Peyer's patch (tissue), 4 donors: ENCODE data around the gene PDPK1. TPM values are rescaled to one million over a fixed set of nuclear protein-coding genes. Genes with fewer than 3 reads are reported as not detected.

Source experiments
- DNase-seq, 3 donors: peaks; one replicate each; pipeline ENCODE4 v3.0.0-alpha.2; 2017 to 2019
- H3K27ac ChIP-seq, 4 donors: fragments of 200-600 bp; sonication (generic); one replicate each; pipeline ENCODE4 v1.5.1; 2016 to 2019
- H3K27me3 ChIP-seq, 2 donors: fragments of 200-600 bp; sonication (generic); one replicate each; pipeline ENCODE4 v1.5.1; 2019
- H3K36me3 ChIP-seq, 3 donors: fragments of 200-600 bp; sonication (generic); one replicate each; pipeline ENCODE4 v1.5.1; 2016 to 2019
- H3K4me1 ChIP-seq, 4 donors: fragments of 200-600 bp; sonication (generic); one replicate each; pipeline ENCODE4 v1.5.1; 2016 to 2019
- H3K4me3 ChIP-seq, 4 donors: fragments of 200-600 bp; sonication (generic); 1 replicate in 3 of 4; 2 replicates in 1 of 4; pipeline ENCODE4 v1.5.1; 2016 to 2019; ENCODE audit warnings: mild to moderate bottlenecking in 1 of 4
- H3K9me3 ChIP-seq, 4 donors: fragments of 200-600 bp; sonication (generic); one replicate each; pipeline ENCODE4 v1.5.1; 2016 to 2019; ENCODE audit warnings: mild to moderate bottlenecking in 1 of 4
- POLR2A ChIP-seq, 2 donors: fragments of 450-650 bp; IDR thresholded peaks; one replicate each; pipeline ENCODE4 v1.5.1; 2017; ENCODE audit warnings: antibody characterized with exemption in 2 of 2, mild to moderate bottlenecking in 2 of 2, moderate library complexity in 2 of 2
- total RNA-seq, 4 donors: library from RNA; depleted of rRNA; stranded (reverse); fragments of >200 nt; gene quantifications; one replicate each; pipeline ENCODE4 v1.1.0, GENCODE V29; 2016
- TF ChIP-seq, protein P1 (sequence below), 6 experiments: fragments of 450-650 bp in 4 of 6; fragments of 200-600 bp in 2 of 6; sonication (generic) in 1 of 6; IDR thresholded peaks; one replicate each; pipeline ENCODE4 v1.5.1; 2017 to 2019; ENCODE audit warnings: antibody characterized with exemption in 6 of 6, mild to moderate bottlenecking in 3 of 6, moderate library complexity in 1 of 6

PDPK1 gene
- total RNA-seq, 4 donors from 2014 or later: 38.8 to 128 (median 85.1) TPM

DNA sequence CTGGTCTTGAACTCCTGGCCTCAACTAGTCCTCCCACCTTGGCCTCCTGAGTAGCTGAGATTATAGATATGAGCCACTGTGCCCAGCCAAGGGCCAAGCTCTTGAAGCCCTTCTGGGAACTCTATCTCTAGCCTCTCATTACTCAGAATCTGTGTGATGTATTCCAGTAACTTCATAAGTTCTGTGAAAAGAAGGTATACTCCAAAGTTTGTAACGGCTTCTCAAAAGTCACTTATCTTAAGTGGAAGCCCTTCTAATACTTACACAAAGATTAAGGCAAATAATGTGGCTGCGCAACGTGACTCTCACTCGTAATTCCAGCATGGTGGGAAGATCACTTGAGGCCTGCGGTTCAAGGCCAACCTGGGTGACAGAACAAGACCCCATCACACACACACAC is 43.2 kb upstream of the PDPK1 start:
- Histone ChIP-seq H3K36me3 (peaks cover 0 to 11% (median 0%) of the 10 kb centered on the region in 3 donors), H3K27me3 (no peaks in the 10 kb centered on the region), H3K4me1 (no peaks in the 10 kb centered on the region), H3K9me3 (no peaks in the 10 kb centered on the region), H3K4me3 (no peak overlapping the region), H3K27ac (no peak overlapping the region)
- no peak for DNase-seq
- no peak for TF ChIP-seq POLR2A (IDR thresholded peaks at IDR 0.05)
- TF ChIP-seq, protein P1, sequence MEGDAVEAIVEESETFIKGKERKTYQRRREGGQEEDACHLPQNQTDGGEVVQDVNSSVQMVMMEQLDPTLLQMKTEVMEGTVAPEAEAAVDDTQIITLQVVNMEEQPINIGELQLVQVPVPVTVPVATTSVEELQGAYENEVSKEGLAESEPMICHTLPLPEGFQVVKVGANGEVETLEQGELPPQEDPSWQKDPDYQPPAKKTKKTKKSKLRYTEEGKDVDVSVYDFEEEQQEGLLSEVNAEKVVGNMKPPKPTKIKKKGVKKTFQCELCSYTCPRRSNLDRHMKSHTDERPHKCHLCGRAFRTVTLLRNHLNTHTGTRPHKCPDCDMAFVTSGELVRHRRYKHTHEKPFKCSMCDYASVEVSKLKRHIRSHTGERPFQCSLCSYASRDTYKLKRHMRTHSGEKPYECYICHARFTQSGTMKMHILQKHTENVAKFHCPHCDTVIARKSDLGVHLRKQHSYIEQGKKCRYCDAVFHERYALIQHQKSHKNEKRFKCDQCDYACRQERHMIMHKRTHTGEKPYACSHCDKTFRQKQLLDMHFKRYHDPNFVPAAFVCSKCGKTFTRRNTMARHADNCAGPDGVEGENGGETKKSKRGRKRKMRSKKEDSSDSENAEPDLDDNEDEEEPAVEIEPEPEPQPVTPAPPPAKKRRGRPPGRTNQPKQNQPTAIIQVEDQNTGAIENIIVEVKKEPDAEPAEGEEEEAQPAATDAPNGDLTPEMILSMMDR (IDR thresholded peaks at IDR 0.05): no peak

DNA sequence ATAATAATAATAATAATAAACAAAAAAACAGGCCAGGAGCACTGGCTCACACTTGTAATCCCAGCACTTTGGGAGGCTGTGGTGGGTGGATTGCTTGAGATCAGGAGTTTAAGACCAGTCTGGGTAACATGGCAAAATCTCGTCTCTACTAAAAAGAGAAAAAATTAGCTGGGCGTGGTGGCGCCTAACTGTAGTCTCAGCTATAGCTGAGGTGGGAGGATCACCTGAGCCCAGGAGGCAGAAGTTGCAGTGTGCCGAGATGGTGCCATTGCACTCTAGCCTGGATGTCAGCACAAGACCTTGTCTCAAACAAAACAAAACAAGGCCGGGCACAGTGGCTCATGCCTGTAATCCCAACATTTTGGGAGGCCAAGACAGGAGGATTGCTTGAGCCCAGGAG is 42.8 kb upstream of the PDPK1 start:
- TF ChIP-seq, protein P1 (IDR thresholded peaks at IDR 0.05): no peak
- no peaks in the 10 kb centered on the region for H3K27me3 ChIP-seq
- no peaks in the 10 kb centered on the region for H3K9me3 ChIP-seq
- H3K36me3 ChIP-seq: peaks cover 0 to 11% (median 0%) of the 10 kb centered on the region in 3 donors
- no peak for DNase-seq
- no peak overlapping the region for H3K27ac ChIP-seq
- H3K4me1 ChIP-seq: no peaks in the 10 kb centered on the region
- H3K4me3 ChIP-seq: no peak overlapping the region

DNA sequence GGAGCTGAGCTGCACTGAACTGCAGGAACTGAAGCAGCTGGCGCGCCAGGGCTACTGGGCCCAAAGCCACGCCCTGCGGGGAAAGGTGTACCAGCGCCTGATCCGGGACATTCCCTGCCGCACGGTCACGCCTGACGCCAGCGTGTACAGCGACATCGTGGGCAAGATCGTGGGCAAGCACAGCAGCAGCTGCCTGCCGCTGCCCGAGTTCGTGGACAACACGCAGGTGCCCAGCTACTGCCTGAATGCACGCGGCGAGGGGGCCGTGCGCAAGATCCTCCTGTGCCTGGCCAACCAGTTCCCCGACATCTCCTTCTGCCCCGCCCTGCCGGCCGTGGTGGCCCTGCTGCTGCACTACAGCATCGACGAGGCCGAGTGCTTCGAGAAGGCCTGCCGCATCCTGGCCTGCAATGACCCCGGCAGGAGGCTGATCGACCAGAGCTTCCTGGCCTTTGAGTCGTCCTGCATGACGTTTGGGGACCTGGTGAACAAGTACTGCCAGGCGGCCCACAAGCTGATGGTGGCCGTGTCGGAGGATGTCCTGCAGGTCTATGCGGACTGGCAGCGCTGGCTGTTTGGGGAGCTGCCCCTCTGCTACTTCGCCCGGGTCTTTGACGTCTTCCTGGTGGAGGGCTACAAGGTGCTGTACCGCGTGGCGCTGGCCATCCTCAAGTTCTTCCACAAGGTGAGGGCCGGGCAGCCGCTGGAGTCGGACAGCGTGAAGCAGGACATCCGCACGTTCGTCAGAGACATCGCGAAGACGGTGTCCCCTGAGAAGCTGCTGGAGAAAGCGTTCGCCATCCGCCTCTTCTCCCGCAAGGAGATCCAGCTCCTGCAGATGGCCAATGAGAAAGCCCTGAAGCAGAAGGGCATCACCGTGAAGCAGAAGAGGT is 41.4 kb upstream of the PDPK1 start:
- Histone ChIP-seq H3K9me3 (no peaks in the 10 kb centered on the region), H3K27me3 (no peaks in the 10 kb centered on the region), H3K4me3 (no peak overlapping the region), H3K36me3 (peaks cover 0 to 11% (median 0%) of the 10 kb centered on the region in 3 donors), H3K27ac (no peak overlapping the region), H3K4me1 (peaks cover 0 to 2% (median under 1%) of the 10 kb centered on the region in 4 donors)
- no peak for TF ChIP-seq POLR2A (IDR thresholded peaks at IDR 0.05)
- TF ChIP-seq, protein P1 (IDR thresholded peaks at IDR 0.05): no peak
- DNase-seq: no peak

DNA sequence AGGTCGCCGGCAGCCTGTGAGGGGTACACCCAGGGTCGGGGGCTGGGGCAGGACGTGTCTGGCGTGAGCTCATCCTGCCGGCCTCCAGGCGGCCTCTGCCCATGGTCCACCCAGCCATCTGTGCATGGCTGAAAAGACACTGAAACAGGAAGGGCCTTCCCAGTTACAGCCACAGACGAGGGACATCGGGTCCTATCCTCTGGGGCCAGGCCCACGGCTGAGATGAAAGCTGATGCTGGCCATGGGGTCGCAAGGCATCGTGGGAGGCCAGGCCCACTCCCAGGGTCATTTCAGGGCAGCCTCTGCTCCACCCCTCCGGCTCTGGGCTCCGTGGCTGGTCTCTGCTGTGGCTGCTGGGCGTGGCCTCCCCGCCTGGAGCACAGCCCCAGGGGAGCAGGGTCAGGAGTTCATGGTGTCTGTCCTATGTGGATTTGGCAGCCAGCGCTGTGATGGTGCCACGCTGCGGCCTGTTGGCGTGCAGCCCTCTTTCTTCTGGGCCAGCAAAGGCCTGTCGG is 40.6 kb upstream of the PDPK1 start:
- H3K4me3 ChIP-seq: no peak overlapping the region
- no peak for DNase-seq
- no peaks in the 10 kb centered on the region for H3K27me3 ChIP-seq
- no peaks in the 10 kb centered on the region for H3K9me3 ChIP-seq
- H3K4me1 ChIP-seq: peaks cover 0 to 8% (median 2%) of the 10 kb centered on the region in 4 donors
- H3K27ac ChIP-seq: no peak overlapping the region
- TF ChIP-seq POLR2A (IDR thresholded peaks at IDR 0.05): no peak
- TF ChIP-seq, protein P1 (IDR thresholded peaks at IDR 0.05): no peak
- peaks cover 0 to 11% (median 0%) of the 10 kb centered on the region in 3 donors for H3K36me3 ChIP-seq

DNA sequence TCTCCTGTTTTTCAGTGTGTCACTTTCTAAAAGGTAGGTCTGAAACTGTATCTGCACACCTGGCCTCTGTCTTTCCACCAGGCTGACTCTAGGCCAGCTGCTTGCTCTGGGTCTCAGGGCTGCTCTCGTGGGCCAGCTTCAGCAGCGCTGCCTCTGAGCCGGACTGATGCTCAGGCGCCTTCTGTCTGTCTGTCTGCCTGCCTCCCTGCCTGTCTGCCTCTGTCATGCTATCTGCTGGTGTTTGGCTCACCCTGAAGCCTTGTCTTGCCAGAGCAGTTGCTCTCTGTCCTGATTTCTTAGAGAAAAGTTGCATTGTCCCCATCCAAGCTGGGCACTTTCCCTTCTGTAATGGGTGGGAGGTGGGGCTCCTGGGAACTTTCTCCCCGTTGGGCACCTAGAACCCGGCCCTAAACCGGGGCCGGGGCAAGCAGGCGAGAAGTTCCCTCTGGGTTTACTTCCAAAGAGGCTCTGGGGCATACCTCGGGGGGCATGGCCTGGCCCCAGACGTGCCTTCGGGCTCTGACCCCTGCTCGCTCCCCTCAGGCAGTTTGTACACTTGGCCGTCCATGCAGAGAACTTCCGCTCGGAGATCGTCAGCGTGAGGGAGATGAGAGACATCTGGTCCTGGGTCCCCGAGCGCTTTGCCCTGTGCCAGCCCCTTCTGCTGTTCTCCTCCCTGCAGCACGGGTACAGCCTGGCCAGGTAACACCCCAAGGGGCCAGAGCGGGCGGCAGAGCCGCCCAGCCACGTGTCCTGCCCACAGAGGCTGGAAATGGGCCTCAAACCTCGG is 39.9 kb upstream of the PDPK1 start:
- Histone ChIP-seq H3K27ac (no peak overlapping the region), H3K9me3 (no peaks in the 10 kb centered on the region), H3K36me3 (peaks cover 0 to 11% (median 0%) of the 10 kb centered on the region in 3 donors), H3K27me3 (no peaks in the 10 kb centered on the region), H3K4me3 (no peak overlapping the region), H3K4me1 (peaks cover 0 to 11% (median 2%) of the 10 kb centered on the region in 4 donors)
- no peak for TF ChIP-seq POLR2A (IDR thresholded peaks at IDR 0.05)
- TF ChIP-seq, protein P1 (IDR thresholded peaks at IDR 0.05): no peak
- DNase-seq: no peak
